GM19397 (cell line): ENCODE data around the gene LIPA.
"Not testable (repeated sequence)": the region's sequence is repeated elsewhere in the genome, so short reads cannot be mapped to it uniquely, and the experiment has no call there.

Source experiments
- ATAC-seq: cut with Tn5 transposase; IDR thresholded peaks from one replicate; pipeline ENCODE4 v1.9.1; 2021; ENCODE audit warnings: mild to moderate bottlenecking, moderate library complexity; ENCODE audit not compliant: unreplicated experiment

Gene LIPA

GRCh38 chr10:89251409-89252224, at the start of gene LIPA:
TSS of gene LIPA (minus strand) at chr10:89251775. CDS start at chr10:89247648, 4,127 bp downstream.
- ATAC-seq: peak; percentile 97

DNA sequence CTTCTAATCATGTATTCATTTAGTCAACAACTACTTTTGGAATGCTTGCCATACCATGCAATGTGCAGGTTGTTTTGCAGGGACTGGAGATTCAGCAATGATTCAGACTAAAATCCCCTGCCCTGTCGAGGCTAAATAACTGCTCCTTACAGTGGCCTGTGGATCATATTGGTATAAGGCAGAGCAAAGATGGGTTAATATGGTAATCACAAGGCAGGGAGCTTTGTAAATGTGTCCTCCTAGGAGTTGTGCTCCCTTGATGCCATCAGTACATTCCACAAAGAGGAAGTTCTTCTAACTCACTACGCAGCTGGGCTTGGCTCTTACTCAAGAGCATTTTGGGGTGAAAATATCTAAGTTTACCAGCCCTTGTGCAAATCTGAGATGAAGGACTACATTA, 49.7 kb upstream of the LIPA start:
- no peak for ATAC-seq

DNA sequence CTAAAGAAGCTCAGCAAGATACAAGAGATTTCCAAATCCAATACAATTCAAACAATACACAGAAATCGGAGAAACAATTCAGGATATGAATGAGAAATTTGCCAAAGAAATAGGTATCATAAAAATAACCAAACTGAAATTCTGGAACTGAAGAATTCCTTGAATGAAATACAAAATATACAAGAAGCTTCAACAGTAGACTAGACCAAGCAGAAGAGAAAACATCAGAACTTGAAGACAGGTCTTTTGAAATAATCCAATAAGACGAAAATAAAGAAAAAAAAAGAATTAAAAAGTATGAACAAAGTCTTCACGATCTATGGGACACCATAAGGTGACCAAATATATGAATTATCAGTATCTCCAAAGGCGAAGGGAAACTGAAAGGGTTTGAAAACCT, 47.5 kb upstream of the LIPA start:
- no peak for ATAC-seq

DNA sequence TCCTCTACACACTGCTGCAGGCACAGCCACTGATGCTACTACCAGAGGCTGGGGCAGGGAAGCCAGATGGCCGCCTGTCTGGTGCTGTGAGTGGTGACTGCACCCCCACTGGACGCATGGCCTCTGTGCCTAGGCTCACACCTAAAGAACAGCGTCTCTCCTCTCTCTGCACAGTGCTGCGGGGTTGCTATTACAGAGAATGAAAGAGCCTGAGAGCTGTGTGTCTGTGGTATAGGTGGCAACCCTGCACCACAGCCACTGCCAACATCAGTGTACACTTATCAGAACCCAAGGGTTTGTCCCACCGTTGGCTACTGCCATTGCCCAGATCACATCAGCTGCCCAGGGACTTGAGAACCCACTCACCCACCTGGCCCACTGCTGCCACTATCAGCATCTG, 46.2 kb upstream of the LIPA start:
- no peak for ATAC-seq

DNA sequence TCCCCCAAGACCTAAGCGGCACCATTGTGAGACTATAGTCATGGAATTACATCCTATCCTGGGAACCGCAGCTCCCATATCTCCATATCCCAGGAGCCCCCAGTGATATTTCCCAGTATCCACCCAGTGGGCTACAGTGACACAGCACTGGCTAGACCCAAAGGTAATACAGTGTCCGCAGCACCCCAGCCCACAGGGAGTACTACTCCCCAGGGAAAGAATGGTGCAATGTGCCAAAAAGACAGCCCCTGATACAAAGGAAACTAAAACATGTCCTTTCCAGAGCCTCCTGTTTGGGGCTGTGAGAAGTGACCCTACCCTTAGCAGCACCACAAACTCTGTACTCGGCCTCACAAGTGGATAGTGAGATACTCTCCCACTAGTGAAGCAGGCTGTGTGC, 45.8 kb upstream of the LIPA start:
- ATAC-seq: no peak

GRCh38 chr10:89296220-89296648, 44.7 kb upstream of the LIPA start:
- ATAC-seq: no peak

DNA sequence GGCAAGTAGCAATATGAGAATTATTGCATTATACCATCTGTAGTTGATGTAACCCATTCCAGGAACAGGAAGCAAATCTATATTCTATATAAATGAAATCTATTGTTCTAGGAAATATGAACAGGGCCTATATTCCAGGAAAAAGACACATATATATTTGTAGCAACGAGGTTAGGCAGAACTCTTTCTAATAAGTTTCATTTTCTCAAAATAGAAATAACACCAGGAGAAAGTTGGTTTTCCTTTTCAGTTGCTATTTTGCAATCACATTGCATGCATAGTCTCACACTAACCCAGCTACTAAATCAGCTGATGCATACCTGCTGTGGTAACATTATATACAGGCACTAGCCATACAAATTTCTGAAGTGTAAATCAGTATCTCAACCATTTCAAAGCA, 44.0 kb upstream of the LIPA start:
- ATAC-seq: no peak

- ATAC-seq: no peak
These were observed 43.2 kb upstream of the LIPA start for GRCh38 chr10:89294721-89295239.

DNA sequence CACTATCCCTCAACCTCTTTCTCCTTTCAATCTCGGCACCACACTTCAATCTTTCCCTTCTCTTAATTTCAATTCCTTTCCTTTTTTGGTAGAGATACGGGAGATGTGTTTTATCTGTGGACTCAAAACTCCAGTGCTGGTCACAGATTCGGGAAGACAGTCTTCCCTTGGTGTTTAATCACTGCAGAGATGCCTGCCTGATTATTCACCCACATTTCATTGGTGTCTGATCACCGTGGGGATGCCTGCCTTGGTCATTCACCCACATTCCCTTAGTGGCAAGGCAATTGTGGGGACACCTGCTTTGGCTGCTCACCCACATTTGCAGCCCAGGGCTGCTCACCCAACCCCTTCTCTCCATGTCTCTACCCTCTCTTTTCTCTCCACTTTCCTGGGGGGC, 33.7 kb upstream of the LIPA start:
- ATAC-seq: not testable (repeated sequence)

GRCh38 chr10:89284711-89285110, 33.1 kb upstream of the LIPA start:
- not testable (repeated sequence) for ATAC-seq

GRCh38 chr10:89283936-89284475, 32.4 kb upstream of the LIPA start:
- no peak for ATAC-seq

DNA sequence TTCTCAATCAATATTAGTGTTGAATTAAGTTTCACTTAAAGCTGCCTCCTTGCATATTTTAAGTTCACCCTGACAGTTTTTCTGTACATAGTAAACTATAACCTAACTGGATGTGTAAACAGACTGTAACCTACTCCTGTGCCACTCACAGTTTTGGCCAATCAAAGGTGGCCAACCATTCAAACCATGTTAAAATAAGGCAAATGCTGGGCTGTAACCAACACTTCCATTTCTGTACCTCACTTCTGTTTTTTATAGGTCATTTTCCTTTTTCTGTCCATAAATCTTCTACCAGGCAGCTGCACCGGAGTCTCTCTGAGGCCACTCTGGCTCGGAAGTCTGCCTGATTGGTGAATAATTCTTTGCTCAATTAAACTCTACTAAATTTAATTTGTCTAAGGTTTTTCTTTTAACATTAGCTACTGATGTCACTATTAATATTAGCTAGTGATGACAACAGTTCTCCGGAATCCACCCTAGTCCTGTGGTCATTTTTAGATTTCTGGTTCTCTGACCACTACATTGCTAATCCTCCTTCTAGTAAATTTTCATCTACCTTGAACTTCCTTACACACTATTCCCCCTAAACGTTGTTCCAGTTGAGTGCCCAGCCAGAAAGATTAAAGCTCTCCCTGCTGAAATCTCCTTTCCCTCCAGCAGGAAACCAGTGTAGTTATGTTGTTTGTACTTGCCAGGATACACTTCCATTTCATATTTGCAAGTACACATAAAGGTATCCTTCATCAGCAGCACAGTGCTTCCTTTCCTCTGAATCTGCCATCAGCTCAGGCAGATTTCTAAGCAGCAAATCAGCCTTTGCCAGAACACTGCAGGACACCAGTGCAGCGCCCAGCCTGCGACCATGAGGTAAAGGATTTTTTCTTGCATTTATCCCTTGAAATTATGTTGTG, 31.7 kb upstream of the LIPA start:
- no peak for ATAC-seq

- ATAC-seq: no peak
These were observed 30.2 kb upstream of the LIPA start for GRCh38 chr10:89281606-89282395.

DNA sequence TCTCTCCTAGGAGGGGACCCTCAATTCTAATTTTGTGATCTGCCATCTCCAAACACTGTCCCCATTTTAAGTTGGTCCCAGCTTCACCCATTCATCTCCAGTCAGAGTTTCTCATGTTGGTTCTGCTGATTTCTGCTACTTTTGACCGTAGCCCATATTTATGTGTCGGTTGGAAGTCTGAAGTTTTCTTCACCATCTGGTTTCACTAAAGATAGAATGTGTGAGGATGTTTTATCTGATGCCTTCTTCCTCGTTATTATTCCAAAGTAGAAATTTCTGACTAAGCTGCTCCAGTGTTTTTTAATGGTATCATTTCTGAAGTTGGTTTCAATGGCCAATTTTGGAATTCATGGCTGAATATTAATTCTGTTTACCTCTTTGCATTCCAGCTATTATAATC, 28.9 kb upstream of the LIPA start:
- no peak for ATAC-seq

GRCh38 chr10:89279421-89279869, 27.9 kb upstream of the LIPA start:
- no peak for ATAC-seq

GRCh38 chr10:89278900-89279392, 27.4 kb upstream of the LIPA start:
- no peak for ATAC-seq

DNA sequence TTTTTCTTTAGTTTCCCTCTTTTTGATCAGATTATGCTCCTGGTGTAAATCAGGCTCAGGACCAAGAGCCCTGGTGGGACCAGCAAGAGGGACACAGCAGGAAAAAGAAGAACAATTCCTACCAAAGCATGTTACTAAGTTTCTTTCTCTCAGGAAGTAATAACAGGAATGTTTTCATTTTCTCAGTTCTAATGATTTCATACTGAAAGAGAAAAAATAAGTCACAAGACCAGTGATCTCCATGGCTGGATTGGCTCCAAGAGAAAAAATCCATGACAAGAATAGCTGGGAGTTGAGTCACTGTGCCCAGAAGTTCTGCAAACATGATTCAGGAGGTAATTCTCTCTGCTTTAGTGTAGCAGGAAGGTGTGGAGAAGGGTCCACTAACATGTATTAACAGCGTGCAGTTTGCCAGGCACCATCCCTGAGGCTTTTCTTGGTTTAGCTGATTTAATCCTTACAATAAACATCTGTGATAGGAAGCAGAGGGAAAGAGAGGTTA, 26.5 kb upstream of the LIPA start:
- no peak for ATAC-seq

DNA sequence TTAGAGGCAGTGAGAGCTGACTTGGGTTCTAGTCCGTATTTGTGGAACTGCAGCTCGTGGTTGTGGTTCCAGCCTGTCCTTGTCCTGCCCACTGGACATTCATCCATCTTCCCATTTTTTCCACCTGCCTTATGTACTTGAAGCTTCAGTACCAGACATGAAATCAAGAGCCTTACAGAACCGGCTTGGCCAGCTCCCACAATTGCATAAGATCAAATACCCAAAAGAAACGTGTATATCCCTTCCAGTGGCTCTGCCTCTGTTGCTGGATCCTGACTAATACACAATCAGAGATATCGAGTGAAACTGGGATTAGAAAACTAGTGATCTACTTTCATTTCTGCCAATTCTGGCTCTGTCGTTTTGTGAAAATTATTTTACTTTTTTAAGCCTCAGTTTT, 23.8 kb upstream of the LIPA start:
- no peak for ATAC-seq

GRCh38 chr10:89274928-89275327, 23.4 kb upstream of the LIPA start:
- ATAC-seq: no peak

DNA sequence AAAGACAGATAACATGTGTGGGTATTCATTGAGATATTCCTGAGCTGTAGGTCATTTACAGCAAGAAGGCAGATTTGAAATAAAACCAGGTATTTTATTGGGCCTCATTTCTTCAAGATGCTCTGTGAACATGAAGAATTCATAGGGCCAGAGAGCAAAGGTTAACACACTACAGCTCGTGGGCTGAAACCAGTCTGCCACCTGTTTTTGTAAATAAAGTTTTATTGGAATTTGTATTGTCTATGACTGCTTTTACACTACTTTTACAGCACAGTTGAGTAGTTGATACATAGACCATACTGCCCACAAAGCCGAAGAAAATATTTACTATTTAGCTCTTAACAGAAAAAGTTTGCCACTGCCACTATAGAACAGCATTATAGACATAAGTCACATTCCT, 22.1 kb upstream of the LIPA start:
- no peak for ATAC-seq
